Thyroid gland (tissue), 4 donors: ENCODE measurements around the gene C21orf91.

ENCODE experiments used
- POLR2A ChIP-seq, 2 donors: fragments of 450-650 bp; IDR thresholded peaks; one replicate each; pipeline ENCODE4 v1.6.1; 2017; ENCODE audit warnings: antibody characterized with exemption in 2 of 2, mild to moderate bottlenecking in 2 of 2, moderate library complexity in 1 of 2
- TF ChIP-seq, protein P1 (sequence below), 6 experiments: fragments of 200-600 bp in 3 of 6; fragments of 450-650 bp in 3 of 6; sonication (generic) in 3 of 6; IDR thresholded peaks; one replicate each; pipeline ENCODE4 v1.5.1; 2016 to 2019; ENCODE audit warnings: antibody characterized with exemption in 6 of 6, mild to moderate bottlenecking in 2 of 6, inconsistent platforms in 1 of 6, moderate library complexity in 1 of 6

- TF ChIP-seq, protein P1, sequence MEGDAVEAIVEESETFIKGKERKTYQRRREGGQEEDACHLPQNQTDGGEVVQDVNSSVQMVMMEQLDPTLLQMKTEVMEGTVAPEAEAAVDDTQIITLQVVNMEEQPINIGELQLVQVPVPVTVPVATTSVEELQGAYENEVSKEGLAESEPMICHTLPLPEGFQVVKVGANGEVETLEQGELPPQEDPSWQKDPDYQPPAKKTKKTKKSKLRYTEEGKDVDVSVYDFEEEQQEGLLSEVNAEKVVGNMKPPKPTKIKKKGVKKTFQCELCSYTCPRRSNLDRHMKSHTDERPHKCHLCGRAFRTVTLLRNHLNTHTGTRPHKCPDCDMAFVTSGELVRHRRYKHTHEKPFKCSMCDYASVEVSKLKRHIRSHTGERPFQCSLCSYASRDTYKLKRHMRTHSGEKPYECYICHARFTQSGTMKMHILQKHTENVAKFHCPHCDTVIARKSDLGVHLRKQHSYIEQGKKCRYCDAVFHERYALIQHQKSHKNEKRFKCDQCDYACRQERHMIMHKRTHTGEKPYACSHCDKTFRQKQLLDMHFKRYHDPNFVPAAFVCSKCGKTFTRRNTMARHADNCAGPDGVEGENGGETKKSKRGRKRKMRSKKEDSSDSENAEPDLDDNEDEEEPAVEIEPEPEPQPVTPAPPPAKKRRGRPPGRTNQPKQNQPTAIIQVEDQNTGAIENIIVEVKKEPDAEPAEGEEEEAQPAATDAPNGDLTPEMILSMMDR (IDR thresholded peaks at IDR 0.05), result no peak
- TF ChIP-seq POLR2A (IDR thresholded peaks at IDR 0.05), result no peak
Observed at GRCh38 chr21:17813353-17813752, 5.8 kb downstream of the C21orf91 start.
